Daoy (cell line): ENCODE measurements around the gene COG7. TPM values are rescaled to one million over a fixed set of nuclear protein-coding genes. Genes with fewer than 3 reads are reported as not detected.

Source experiments
- DNase-seq: peaks from one replicate; pipeline ENCODE4 v3.0.0-alpha.2; 2015; ENCODE audit warnings: low read depth
- total RNA-seq: library from RNA; depleted of rRNA; stranded (reverse); fragments of >200 nt; shearing (Covaris generic); gene quantifications from 2 replicates; pipeline ENCODE4 v1.2.3, GENCODE V29; 2014; rRNA removed

COG7 gene
- total RNA-seq, 1 experiment from 2014 or later, result 10.5 TPM

DNA sequence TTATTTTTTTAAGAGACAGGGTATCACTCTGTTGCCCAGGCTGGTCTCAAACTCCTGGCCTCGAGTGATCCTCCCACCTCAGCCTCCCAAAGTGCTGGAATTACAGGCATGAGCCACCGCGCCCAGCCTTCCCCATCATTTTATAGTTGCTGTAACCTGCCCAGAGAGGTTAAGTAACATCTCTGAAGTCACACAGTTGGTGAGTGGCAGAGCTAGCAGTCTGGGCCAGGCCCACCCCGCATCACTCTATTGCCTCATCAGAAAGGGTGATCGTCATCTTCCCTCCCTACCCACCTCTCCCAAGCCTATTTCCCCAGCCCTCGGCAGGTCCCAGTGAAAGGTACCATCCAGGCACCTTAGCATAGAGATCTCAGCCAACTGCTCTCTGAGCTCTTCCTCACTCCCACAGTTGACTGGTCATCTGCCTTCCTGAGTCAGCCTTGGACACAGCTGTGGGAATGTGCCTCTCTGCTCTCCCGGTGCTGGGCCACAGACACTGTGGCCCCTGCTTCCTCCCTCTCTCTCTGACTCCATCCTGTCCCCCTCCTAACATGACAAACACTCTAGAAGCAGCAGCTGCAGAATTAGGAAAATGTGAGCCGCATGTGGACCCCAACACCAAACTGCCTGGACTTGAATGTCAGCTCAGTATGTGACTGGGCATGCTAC, 93.8 kb downstream of the COG7 start:
- no peak for DNase-seq

DNA sequence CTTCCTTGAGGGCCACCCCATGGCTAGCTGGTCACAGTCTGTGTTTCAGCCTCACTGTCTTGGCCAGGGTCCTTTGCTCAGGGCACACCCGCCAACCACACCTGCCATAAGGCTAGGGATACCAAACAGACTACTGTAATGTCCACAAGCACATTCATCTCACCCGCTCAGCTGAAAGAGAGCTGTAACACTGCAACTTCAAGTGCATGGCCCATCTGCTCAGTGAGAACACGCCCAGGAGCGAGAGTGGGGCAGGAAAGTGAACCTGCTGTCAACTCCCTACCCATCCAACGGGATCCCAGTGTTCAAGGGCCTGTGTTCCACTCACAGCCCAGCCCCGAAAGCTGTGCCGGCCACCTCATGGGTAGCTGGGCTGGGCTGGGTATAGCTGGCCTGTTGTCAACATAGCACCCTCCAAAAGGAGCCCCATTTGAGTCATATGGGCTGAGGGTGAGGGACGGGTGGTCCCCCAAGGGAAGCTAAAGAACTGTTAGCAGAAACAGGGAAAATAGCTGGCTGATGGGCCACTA, 95.2 kb downstream of the COG7 start:
- DNase-seq, result no peak

- DNase-seq, result no peak
Measured at GRCh38 chr16:23356941-23357340, 96.0 kb downstream of the COG7 start.

- no peak for DNase-seq
Measured at GRCh38 chr16:23355106-23355670, 97.8 kb downstream of the COG7 start.

- no peak for DNase-seq
Measured at GRCh38 chr16:23354246-23354645, 98.7 kb downstream of the COG7 start.

DNA sequence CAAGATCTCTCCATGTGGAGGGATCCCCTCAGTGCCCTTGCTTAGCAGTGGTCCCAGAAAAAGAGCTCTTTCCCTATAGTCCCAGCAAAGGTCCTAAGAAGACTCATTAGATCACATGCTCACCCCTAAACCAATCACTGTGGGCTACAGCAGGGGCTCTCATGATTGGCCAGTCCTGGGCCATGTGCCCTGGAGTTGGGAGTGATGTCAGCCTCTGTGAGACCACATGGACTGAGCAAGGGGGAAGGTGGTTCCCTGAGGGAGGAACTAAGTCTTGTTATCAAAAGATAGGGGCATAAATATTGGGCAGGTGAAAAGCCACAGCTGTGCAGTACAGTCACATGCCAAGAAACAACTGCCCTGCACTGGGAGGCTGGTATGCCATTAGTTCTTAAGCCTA, 99.5 kb downstream of the COG7 start:
- no peak for DNase-seq

DNA sequence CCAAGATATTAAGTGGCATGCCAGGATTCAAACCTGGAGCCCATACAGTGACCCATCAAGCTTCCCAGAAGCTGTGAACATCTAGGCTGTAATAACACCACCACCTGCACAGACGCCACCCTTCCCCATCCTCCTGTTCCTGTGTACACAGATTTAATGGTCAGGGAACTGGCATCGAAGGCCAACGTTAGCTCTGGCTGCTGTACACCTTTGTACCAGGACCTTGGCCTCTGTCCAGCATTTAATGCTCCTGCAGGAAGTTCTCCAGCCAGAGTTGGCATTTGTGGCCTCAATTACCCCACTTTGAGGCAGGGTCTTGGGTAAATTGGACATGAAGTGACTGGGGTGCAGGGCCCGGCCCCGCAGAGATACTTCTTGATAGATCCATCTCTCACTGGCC, 101.6 kb downstream of the COG7 start:
- DNase-seq, result no peak

DNA sequence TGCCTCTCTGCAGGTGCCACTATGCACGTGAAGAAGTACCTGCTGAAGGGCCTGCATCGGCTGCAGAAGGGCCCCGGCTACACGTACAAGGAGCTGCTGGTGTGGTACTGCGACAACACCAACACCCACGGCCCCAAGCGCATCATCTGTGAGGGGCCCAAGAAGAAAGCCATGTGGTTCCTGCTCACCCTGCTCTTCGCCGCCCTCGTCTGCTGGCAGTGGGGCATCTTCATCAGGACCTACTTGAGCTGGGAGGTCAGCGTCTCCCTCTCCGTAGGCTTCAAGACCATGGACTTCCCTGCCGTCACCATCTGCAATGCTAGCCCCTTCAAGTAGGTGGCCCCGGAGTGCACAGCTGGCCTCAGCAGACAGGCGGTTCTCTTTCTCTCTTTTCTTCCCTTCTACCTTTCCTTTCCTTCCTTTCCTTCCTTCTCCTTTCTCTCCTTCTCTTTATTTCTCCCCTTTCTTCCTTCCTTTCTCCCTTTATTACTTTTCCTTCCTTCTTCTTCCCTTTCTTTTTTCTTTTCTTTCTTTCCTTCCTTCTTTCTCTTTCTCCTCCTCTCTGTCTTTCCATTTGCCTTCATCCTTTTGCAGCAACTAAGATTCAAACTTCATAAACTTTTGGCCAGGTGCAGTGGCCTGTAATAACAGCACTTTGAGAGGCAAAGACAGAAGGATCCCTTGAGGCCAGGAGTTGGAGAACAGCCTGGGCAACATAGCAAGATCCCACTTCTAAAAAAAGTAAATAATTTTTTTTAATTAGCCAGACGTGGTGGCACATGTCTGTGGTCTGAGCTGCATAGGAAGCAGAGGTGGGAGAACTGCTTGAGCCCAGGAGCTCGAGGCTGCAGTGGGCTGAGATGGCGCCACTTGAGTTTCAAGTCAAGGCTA, 104.2 kb downstream of the COG7 start:
- no peak for DNase-seq

- DNase-seq, result no peak
Measured at GRCh38 chr16:23345237-23345636, 107.8 kb downstream of the COG7 start.

- DNase-seq, result no peak
Measured at GRCh38 chr16:23343643-23344612, 109.1 kb downstream of the COG7 start.

DNA sequence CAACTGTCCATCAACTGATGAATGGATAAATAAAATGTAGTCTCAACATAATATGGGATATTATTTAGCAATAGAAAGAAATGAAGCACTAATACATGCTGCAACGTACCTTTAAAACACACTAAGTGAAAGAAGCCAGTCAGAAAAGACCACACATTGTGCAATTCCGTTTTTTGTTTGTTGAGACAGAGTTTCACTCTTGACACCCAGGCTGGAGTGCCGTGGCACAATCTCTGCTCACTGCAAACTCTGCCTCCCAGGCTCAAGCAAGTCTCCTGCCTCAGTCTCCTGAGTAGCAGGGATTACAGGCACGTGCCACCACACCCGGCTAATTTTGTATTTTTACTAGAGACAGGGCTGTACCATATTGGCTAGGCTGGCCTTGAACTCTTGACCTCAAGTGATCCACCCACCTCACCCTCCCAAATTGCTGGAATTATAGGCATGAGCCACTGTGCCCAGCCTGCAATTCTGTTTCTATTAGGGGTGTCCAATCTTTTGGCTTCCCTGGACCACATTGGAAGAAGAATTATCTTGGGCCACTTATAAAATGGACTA, 110.8 kb downstream of the COG7 start:
- DNase-seq, result no peak

DNA sequence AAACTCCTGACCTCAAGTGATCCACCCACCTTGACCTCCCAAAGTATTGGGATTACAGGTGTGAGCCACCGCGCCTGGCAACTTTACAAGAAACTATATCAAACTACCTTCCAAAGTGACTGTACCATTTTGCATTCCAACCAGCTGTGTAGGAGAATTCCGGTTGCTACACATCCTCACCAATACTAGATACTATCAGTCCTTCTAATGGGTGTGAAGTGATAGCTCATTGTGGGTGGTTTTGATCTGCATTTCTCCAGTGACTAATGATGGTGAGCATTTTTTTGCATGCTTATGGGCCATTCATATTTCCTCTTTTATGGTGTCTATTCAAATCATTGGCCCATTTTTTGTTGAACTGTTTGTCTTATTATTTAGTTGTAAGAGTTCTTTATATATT, 113.2 kb downstream of the COG7 start:
- DNase-seq, result no peak

Other genes starting within 250 kb of the COG7 start
- gene SCNN1B, start 150.9 kb downstream of the COG7 start, total RNA-seq, result not detected in 2 replicates
- 10.0 and 15.3 TPM in 2 replicates for gene GGA2, start 57.3 kb upstream of the COG7 start, total RNA-seq
- gene EARS2, start 104.2 kb upstream of the COG7 start, total RNA-seq, result 51.3 and 60.9 TPM in 2 replicates
- 84.2 and 99.9 TPM in 2 replicates for gene UBFD1, start 104.5 kb upstream of the COG7 start, total RNA-seq
- 175 and 208 TPM in 2 replicates for gene NDUFAB1, start 143.1 kb upstream of the COG7 start, total RNA-seq
- gene PALB2, start 188.1 kb upstream of the COG7 start, total RNA-seq, result 12.9 and 13.5 TPM in 2 replicates
- 23.9 and 46.1 TPM in 2 replicates for gene DCTN5, start 188.3 kb upstream of the COG7 start, total RNA-seq
- 62.4 and 63.8 TPM in 2 replicates for gene PLK1, start 225.7 kb upstream of the COG7 start, total RNA-seq